A549 (cell line): ENCODE results near the gene RBBP8. TPM values are rescaled to one million over a fixed set of nuclear protein-coding genes. Genes with fewer than 3 reads are reported as not detected.

Experiments
- ATAC-seq, 2 experiments: fragments of 200-7000 bp in 1 of 2; fragments of >200 bp in 1 of 2; cut with Nextera tagmentation in 1 of 2; cut with Tn5 transposase in 1 of 2; 3 replicates each; pipeline versions ENCODE4 v1.8.0 to v1.9.1; 2018 to 2020; ENCODE audit warnings: mild to moderate bottlenecking in 1 of 2, moderate library complexity in 1 of 2
- CTCF ChIA-PET: fragments of 300-600 bp; sonication (Branson Sonifier 250); formaldehyde crosslinking; extraction: SDS; loops from one replicate; lab custom pipeline; 2021; ENCODE audit warnings: antibody characterized with exemption, inconsistent platforms; lab: Yijun Ruan, JAX
- POLR2A ChIA-PET: fragments of 350-600 bp; formaldehyde crosslinking; extraction: SDS; loops from one replicate; lab custom pipeline; 2021; ENCODE audit warnings: antibody characterized with exemption, inconsistent platforms; lab: Yijun Ruan, JAX
- DNase-seq, 2 experiments: peaks; one replicate each; pipeline versions ENCODE4 v3.0.0 to v3.0.0-alpha.2; 2011 to 2016; ENCODE audit warnings: low read depth in 1 of 2, low spot score in 1 of 2
- FAIRE-seq: peaks from 2 replicates; lab custom pipeline; 2011; peaks lifted over from hg19 to GRCh38; lab: Jason Lieb, UNC
- H3K27ac ChIP-seq, 2 experiments: fragments of >200 bp; sonication (Bioruptor Twin); formaldehyde crosslinking; 3 replicates each; pipeline ENCODE4 v1.5.1; 2016 to 2017
- H3K4me1 ChIP-seq: fragments of >200 bp; sonication (Bioruptor Twin); formaldehyde crosslinking; 3 replicates; pipeline ENCODE4 v1.6.1; 2016
- H3K4me2 ChIP-seq: fragments of >200 bp; sonication (Bioruptor Twin); formaldehyde crosslinking; 3 replicates; pipeline ENCODE4 v1.6.1; 2016
- H3K4me3 ChIP-seq: fragments of >200 bp; sonication (Bioruptor Twin); formaldehyde crosslinking; 3 replicates; pipeline ENCODE4 v1.5.1; 2016
- H3K9me3 ChIP-seq: fragments of >200 bp; sonication (Bioruptor Twin); formaldehyde crosslinking; 3 replicates; pipeline ENCODE4 v1.6.1; 2016
- BHLHE40 ChIP-seq: IDR thresholded peaks from 2 replicates; pipeline ENCODE4 v1.6.1; 2012; ENCODE audit warnings: low read depth, low read length, inconsistent platforms
- CBX2 ChIP-seq: fragments of 200-600 bp; sonication (generic); IDR thresholded peaks from 2 replicates; pipeline ENCODE4 v1.6.1; 2016; ENCODE audit warnings: low read depth, mild to moderate bottlenecking, borderline replicate concordance
- CHD2 ChIP-seq: fragments of 150-350 bp; IDR thresholded peaks from 2 replicates; pipeline ENCODE4 v1.6.1; 2014; ENCODE audit warnings: low read length; ENCODE audit not compliant: partially characterized antibody
- EHMT2 ChIP-seq: fragments of 200-600 bp; sonication (generic); IDR thresholded peaks from 2 replicates; pipeline ENCODE4 v1.6.1; 2016; ENCODE audit warnings: antibody characterized with exemption, low read depth, mild to moderate bottlenecking, moderate library complexity
- HES2 ChIP-seq: fragments of >200 bp; sonication (Bioruptor Twin); formaldehyde crosslinking; IDR thresholded peaks from 2 replicates; pipeline ENCODE4 v1.6.1; 2016
- HOXB13 ChIP-seq: fragments of 250-450 bp; sonication (Bioruptor Pico); IDR thresholded peaks from 2 replicates; pipeline ENCODE4 v1.5.0; 2020; ENCODE audit warnings: low read depth, mild to moderate bottlenecking, moderate library complexity
- JUN ChIP-seq, 2 experiments: fragments of >200 bp; sonication (Bioruptor Twin); formaldehyde crosslinking; IDR thresholded peaks; 2 replicates in 1 of 2; 3 replicates in 1 of 2; pipeline ENCODE4 v1.6.1; 2016 to 2017
- KDM1A ChIP-seq: fragments of 200-600 bp; sonication (generic); IDR thresholded peaks from 2 replicates; pipeline ENCODE4 v1.6.1; 2016; ENCODE audit warnings: low read depth, mild to moderate bottlenecking
- KDM5A ChIP-seq: fragments of 200-600 bp; sonication (generic); IDR thresholded peaks from 2 replicates; pipeline ENCODE4 v1.6.1; 2016; ENCODE audit warnings: antibody characterized with exemption, mild to moderate bottlenecking
- MAFK ChIP-seq: fragments of 450-650 bp; IDR thresholded peaks from 2 replicates; pipeline ENCODE4 v1.6.1; 2014; ENCODE audit not compliant: partially characterized antibody
- NPAS2 ChIP-seq: fragments of 250-450 bp; sonication (Bioruptor Pico); IDR thresholded peaks from 2 replicates; pipeline ENCODE4 v1.8.0; 2022; ENCODE audit warnings: mild to moderate bottlenecking, moderate library complexity, borderline replicate concordance
- PHF8 ChIP-seq: fragments of 200-600 bp; sonication (generic); IDR thresholded peaks from 2 replicates; pipeline ENCODE4 v1.6.1; 2016; ENCODE audit warnings: low read depth, mild to moderate bottlenecking, antibody characterized with exemption, moderate library complexity, borderline replicate concordance
- POLR2AphosphoS2 ChIP-seq: conservative IDR thresholded peaks from 2 replicates; pipeline ENCODE4 v1.6.1; 2012; ENCODE audit warnings: low read length, improper control_type of control experiment, inconsistent platforms
- RAD21 ChIP-seq, 2 experiments: fragments of >200 bp in 1 of 2; sonication (Bioruptor Twin) in 1 of 2; formaldehyde crosslinking in 1 of 2; IDR thresholded peaks in 1 of 2; conservative IDR thresholded peaks in 1 of 2; 2 replicates in 1 of 2; 3 replicates in 1 of 2; pipeline ENCODE4 v1.6.1; 2012 to 2018; ENCODE audit warnings: inconsistent platforms in 1 of 2
- RARB ChIP-seq: fragments of 250-450 bp; sonication (Bioruptor Pico); IDR thresholded peaks from 2 replicates; pipeline ENCODE4 v1.8.0; 2021; ENCODE audit warnings: mild to moderate bottlenecking, moderate library complexity
- RFX5 ChIP-seq: fragments of 450-650 bp; IDR thresholded peaks from 2 replicates; pipeline ENCODE4 v1.7.1; 2014; ENCODE audit warnings: antibody characterized with exemption, mild to moderate bottlenecking, moderate library complexity
- RNF2 ChIP-seq: fragments of 200-600 bp; sonication (generic); IDR thresholded peaks from 2 replicates; pipeline ENCODE4 v1.6.1; 2016; ENCODE audit warnings: low read depth, mild to moderate bottlenecking, antibody characterized with exemption, moderate library complexity, borderline replicate concordance
- SREBF2 ChIP-seq: fragments of 450-650 bp; IDR thresholded peaks from 2 replicates; pipeline ENCODE4 v1.6.1; 2014; ENCODE audit warnings: mild to moderate bottlenecking, moderate library complexity
- TP53 ChIP-seq: fragments of 250-450 bp; sonication (Bioruptor Pico); IDR thresholded peaks from 2 replicates; pipeline ENCODE4 v1.5.0; 2021; ENCODE audit warnings: mild to moderate bottlenecking, moderate library complexity
- ZC3H11A ChIP-seq: fragments of 450-650 bp; IDR thresholded peaks from 2 replicates; pipeline ENCODE4 v1.6.1; 2014; ENCODE audit warnings: antibody characterized with exemption, mild to moderate bottlenecking
- ZFP36 ChIP-seq: fragments of 450-650 bp; IDR thresholded peaks from 2 replicates; pipeline ENCODE4 v1.6.1; 2014; ENCODE audit warnings: borderline replicate concordance; ENCODE audit not compliant: partially characterized antibody
- WGBS: methylation state at CpG from one replicate; pipeline ENCODE4 v1.1.6; 2017; ENCODE audit errors: missing lambda C conversion rate; 5-methylcytosine and 5-hydroxymethylcytosine counted together
- polyA plus RNA-seq, 4 experiments: library from polyadenylated mRNA; depleted of rRNA in 3 of 4; stranded (reverse); fragments of >200 nt; fragmentation: RNase III in 1 of 4; extraction: RNeasy Plus Mini Kit Qiagen cat#74134 plus additional on column Dnase treatment in 1 of 4; gene quantifications; 2 replicates in 3 of 4; 3 replicates in 1 of 4; pipeline ENCODE4 v1.2.3, GENCODE V29; 2011 to 2017
- TF ChIP-seq, protein P1 (sequence below): fragments of 200-600 bp; sonication (generic); IDR thresholded peaks from 2 replicates; pipeline ENCODE4 v1.6.1; 2016; ENCODE audit warnings: antibody characterized with exemption, mild to moderate bottlenecking, moderate library complexity
- TF ChIP-seq, protein P2 (sequence below): fragments of 150-350 bp; IDR thresholded peaks from 2 replicates; pipeline ENCODE4 v1.6.1; 2014; ENCODE audit warnings: low read depth, mild to moderate bottlenecking, low read length
- TF ChIP-seq, protein P3 (sequence below): IDR thresholded peaks from 2 replicates; pipeline ENCODE4 v1.6.1; 2012
- TF ChIP-seq, protein P4 (sequence below): fragments of >200 bp; sonication (Bioruptor Twin); formaldehyde crosslinking; IDR thresholded peaks from 3 replicates; pipeline ENCODE4 v1.5.1; 2016
- TF ChIP-seq, protein P5 (sequence below): IDR thresholded peaks from 2 replicates; pipeline ENCODE4 v1.6.1; 2012

The RBBP8 gene
- polyA plus RNA-seq, 2 of the 4 experiments (the other 2 are of a cell fraction): 26.8 to 65.4 TPM

GRCh38 chr18:23038712-23039111 is 105.6 kb downstream of the RBBP8 start:
- POLR2A ChIA-PET: no interaction called here

GRCh38 chr18:23042133-23042532 is 109.0 kb downstream of the RBBP8 start:
- TF ChIP-seq RFX5: no peak
- no peak for TF ChIP-seq RARB
- no peak for TF ChIP-seq KDM1A
- TF ChIP-seq MAFK: no peak
- no peak for TF ChIP-seq RNF2
- TF ChIP-seq ZC3H11A: no peak
- TF ChIP-seq, protein P1, sequence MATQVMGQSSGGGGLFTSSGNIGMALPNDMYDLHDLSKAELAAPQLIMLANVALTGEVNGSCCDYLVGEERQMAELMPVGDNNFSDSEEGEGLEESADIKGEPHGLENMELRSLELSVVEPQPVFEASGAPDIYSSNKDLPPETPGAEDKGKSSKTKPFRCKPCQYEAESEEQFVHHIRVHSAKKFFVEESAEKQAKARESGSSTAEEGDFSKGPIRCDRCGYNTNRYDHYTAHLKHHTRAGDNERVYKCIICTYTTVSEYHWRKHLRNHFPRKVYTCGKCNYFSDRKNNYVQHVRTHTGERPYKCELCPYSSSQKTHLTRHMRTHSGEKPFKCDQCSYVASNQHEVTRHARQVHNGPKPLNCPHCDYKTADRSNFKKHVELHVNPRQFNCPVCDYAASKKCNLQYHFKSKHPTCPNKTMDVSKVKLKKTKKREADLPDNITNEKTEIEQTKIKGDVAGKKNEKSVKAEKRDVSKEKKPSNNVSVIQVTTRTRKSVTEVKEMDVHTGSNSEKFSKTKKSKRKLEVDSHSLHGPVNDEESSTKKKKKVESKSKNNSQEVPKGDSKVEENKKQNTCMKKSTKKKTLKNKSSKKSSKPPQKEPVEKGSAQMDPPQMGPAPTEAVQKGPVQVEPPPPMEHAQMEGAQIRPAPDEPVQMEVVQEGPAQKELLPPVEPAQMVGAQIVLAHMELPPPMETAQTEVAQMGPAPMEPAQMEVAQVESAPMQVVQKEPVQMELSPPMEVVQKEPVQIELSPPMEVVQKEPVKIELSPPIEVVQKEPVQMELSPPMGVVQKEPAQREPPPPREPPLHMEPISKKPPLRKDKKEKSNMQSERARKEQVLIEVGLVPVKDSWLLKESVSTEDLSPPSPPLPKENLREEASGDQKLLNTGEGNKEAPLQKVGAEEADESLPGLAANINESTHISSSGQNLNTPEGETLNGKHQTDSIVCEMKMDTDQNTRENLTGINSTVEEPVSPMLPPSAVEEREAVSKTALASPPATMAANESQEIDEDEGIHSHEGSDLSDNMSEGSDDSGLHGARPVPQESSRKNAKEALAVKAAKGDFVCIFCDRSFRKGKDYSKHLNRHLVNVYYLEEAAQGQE: no peak
- TF ChIP-seq, protein P2, sequence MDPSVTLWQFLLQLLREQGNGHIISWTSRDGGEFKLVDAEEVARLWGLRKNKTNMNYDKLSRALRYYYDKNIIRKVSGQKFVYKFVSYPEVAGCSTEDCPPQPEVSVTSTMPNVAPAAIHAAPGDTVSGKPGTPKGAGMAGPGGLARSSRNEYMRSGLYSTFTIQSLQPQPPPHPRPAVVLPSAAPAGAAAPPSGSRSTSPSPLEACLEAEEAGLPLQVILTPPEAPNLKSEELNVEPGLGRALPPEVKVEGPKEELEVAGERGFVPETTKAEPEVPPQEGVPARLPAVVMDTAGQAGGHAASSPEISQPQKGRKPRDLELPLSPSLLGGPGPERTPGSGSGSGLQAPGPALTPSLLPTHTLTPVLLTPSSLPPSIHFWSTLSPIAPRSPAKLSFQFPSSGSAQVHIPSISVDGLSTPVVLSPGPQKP: no peak
- TF ChIP-seq RAD21 (conservative IDR thresholded peaks at IDR 0.05 in 1 of 2, IDR thresholded peaks at IDR 0.05 in 1 of 2): no peak
- no peak for TF ChIP-seq HES2
- TF ChIP-seq, protein P3, sequence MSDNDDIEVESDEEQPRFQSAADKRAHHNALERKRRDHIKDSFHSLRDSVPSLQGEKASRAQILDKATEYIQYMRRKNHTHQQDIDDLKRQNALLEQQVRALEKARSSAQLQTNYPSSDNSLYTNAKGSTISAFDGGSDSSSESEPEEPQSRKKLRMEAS: no peak
- no peak for TF ChIP-seq TP53 (CRISPR knock-in tag)
- TF ChIP-seq SREBF2: no peak
- TF ChIP-seq JUN (IDR thresholded peaks at IDR 0.05): no peak
- TF ChIP-seq EHMT2: no peak
- TF ChIP-seq CBX2: no peak
- TF ChIP-seq, protein P4, sequence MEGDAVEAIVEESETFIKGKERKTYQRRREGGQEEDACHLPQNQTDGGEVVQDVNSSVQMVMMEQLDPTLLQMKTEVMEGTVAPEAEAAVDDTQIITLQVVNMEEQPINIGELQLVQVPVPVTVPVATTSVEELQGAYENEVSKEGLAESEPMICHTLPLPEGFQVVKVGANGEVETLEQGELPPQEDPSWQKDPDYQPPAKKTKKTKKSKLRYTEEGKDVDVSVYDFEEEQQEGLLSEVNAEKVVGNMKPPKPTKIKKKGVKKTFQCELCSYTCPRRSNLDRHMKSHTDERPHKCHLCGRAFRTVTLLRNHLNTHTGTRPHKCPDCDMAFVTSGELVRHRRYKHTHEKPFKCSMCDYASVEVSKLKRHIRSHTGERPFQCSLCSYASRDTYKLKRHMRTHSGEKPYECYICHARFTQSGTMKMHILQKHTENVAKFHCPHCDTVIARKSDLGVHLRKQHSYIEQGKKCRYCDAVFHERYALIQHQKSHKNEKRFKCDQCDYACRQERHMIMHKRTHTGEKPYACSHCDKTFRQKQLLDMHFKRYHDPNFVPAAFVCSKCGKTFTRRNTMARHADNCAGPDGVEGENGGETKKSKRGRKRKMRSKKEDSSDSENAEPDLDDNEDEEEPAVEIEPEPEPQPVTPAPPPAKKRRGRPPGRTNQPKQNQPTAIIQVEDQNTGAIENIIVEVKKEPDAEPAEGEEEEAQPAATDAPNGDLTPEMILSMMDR: no peak
- no peak for TF ChIP-seq ZFP36

More at GRCh38 chr18:23038712-23039111, 105.6 kb downstream of the RBBP8 start:
- no peak for TF ChIP-seq RAD21 (conservative IDR thresholded peaks at IDR 0.05 in 1 of 2, IDR thresholded peaks at IDR 0.05 in 1 of 2)
- TF ChIP-seq NPAS2: no peak
- TF ChIP-seq KDM5A: no peak
- TF ChIP-seq HOXB13 (CRISPR knock-in tag): no peak
- TF ChIP-seq PHF8: no peak
- TF ChIP-seq CHD2: no peak
- TF ChIP-seq, protein P5, sequence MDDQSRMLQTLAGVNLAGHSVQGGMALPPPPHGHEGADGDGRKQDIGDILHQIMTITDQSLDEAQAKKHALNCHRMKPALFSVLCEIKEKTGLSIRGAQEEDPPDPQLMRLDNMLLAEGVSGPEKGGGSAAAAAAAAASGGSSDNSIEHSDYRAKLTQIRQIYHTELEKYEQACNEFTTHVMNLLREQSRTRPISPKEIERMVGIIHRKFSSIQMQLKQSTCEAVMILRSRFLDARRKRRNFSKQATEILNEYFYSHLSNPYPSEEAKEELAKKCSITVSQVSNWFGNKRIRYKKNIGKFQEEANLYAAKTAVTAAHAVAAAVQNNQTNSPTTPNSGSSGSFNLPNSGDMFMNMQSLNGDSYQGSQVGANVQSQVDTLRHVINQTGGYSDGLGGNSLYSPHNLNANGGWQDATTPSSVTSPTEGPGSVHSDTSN: no peak
- no peak for TF ChIP-seq BHLHE40
- no peak for TF ChIP-seq POLR2AphosphoS2
- no peak for TF ChIP-seq RNF2
- no peak for TF ChIP-seq JUN (IDR thresholded peaks at IDR 0.05)
- FAIRE-seq: no peak
- WGBS: 48% methylated on average over 4 of the region's 4 CpGs
- CTCF ChIA-PET: no interaction called here
- Histone ChIP-seq H3K9me3 (no peaks in the 10 kb centered on the region), H3K4me3 (no peak overlapping the region), H3K4me1 (peaks cover 7% of the 10 kb centered on the region; the same call in 2 of the 3 replicates), H3K27ac (peak overlapping the region in 1 of 2 experiments; percentile 66; a peak in 2 of 6 replicates), H3K4me2 (peak overlapping the region; percentile 51)
- peak in 1 of 2 experiments; percentile 27 for DNase-seq
- no peak for ATAC-seq

More at GRCh38 chr18:23042133-23042532, 109.0 kb downstream of the RBBP8 start:
- Histone ChIP-seq H3K4me1 (peaks cover 7% of the 10 kb centered on the region; the same call in 2 of the 3 replicates), H3K9me3 (no peaks in the 10 kb centered on the region), H3K27ac (no peak overlapping the region), H3K4me3 (no peak overlapping the region), H3K4me2 (no peak overlapping the region)
- ATAC-seq: no peak
- FAIRE-seq: no peak
- no peak for DNase-seq
- CTCF ChIA-PET: interaction anchor here (1.1 to 1.8 kb wide), 3 partner anchors 11 to 370 kb away, joined by 3 to 8 read pairs (median 3); no protein-coding TSS in a partner anchor
- POLR2A ChIA-PET: no interaction called here
